Right lobe of liver (tissue), 4 donors: ENCODE measurements around the gene ZBTB32.

Source experiments
- CTCF ChIP-seq, 4 donors: fragments of 200-600 bp in 3 of 4; fragments of 450-650 bp in 1 of 4; IDR thresholded peaks; one replicate each; pipeline versions ENCODE4 v1.5.1 to v1.8.0; 2016 to 2022; ENCODE audit warnings: antibody characterized with exemption in 4 of 4, mild to moderate bottlenecking in 2 of 4
- POLR2A ChIP-seq: fragments of 450-650 bp; IDR thresholded peaks from one replicate; pipeline ENCODE4 v1.6.1; 2017; ENCODE audit warnings: antibody characterized with exemption, mild to moderate bottlenecking
- donor health status: DM: no; HTN: no; CAD: no.
- donor health status: DM: no; HTN: no; CAD: no.
- donor health status: DM: no; HTN: yes; CAD: no.

- no peak for TF ChIP-seq CTCF (IDR thresholded peaks at IDR 0.05)
- TF ChIP-seq POLR2A: no peak
Observed at GRCh38 chr19:35764432-35765315, 60.3 kb downstream of the ZBTB32 start.
